ENCODE data around the gene SORCS2.

SORCS2 gene

GRCh38 chr4:7693237-7693608 is 500.9 kb downstream of the SORCS2 start (continued):
- TF ChIP-seq KLF16 (tag by site-specific recombination; IDR thresholded peaks at IDR 0.05): no peak
- TF ChIP-seq, protein P1, sequence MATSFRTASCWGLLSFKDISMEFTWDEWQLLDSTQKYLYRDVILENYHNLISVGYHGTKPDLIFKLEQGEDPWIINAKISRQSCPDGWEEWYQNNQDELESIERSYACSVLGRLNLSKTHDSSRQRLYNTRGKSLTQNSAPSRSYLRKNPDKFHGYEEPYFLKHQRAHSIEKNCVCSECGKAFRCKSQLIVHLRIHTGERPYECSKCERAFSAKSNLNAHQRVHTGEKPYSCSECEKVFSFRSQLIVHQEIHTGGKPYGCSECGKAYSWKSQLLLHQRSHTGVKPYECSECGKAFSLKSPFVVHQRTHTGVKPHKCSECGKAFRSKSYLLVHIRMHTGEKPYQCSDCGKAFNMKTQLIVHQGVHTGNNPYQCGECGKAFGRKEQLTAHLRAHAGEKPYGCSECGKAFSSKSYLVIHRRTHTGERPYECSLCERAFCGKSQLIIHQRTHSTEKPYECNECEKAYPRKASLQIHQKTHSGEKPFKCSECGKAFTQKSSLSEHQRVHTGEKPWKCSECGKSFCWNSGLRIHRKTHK (tag by site-specific recombination; IDR thresholded peaks at IDR 0.05): no peak

GRCh38 chr4:7693711-7694110 is 501.4 kb downstream of the SORCS2 start:
- Histone ChIP-seq H3K27ac (ENCODE audit: extremely low read depth, low read depth, low read length) (no peak overlapping the region), H3K9me3 (ENCODE audit: control insufficient read depth, insufficient read depth, low read depth, low read length) (no peaks in the 10 kb centered on the region), H3K36me3 (ENCODE audit: control insufficient read depth in 2 of 2, insufficient read depth in 1 of 2, low read length in 2 of 2) (no peaks in the 10 kb centered on the region), H3K4me3 (ENCODE audit: low read depth, low read length) (no peak overlapping the region), H3K4me1 (ENCODE audit: control insufficient read depth, insufficient read depth, low read length) (no peaks in the 10 kb centered on the region)
- ChIA-PET POLR2A (no interaction called here), CTCF (no interaction called here)
- TF ChIP-seq ZNF311 (tag by site-specific recombination; IDR thresholded peaks at IDR 0.05; ENCODE audit: borderline replicate concordance) (no peak), ZNF302 (tag by site-specific recombination; IDR thresholded peaks at IDR 0.05; ENCODE audit: low read depth) (no peak), BCL11A (tag by site-specific recombination; IDR thresholded peaks at IDR 0.05; ENCODE audit: low read depth) (no peak), ZNF843 (tag by site-specific recombination; IDR thresholded peaks at IDR 0.05) (no peak), ZNF404 (tag by site-specific recombination; IDR thresholded peaks at IDR 0.05) (no peak), ZSCAN16 (tag by site-specific recombination; IDR thresholded peaks at IDR 0.05) (no peak), ZNF530 (tag by site-specific recombination; IDR thresholded peaks at IDR 0.05; ENCODE audit: low read depth) (no peak), ZSCAN5A (tag by site-specific recombination; IDR thresholded peaks at IDR 0.05) (no peak), ZNF292 (tag by site-specific recombination; IDR thresholded peaks at IDR 0.05; ENCODE audit: borderline replicate concordance, low read depth) (no peak)
- TF ChIP-seq, protein P2, sequence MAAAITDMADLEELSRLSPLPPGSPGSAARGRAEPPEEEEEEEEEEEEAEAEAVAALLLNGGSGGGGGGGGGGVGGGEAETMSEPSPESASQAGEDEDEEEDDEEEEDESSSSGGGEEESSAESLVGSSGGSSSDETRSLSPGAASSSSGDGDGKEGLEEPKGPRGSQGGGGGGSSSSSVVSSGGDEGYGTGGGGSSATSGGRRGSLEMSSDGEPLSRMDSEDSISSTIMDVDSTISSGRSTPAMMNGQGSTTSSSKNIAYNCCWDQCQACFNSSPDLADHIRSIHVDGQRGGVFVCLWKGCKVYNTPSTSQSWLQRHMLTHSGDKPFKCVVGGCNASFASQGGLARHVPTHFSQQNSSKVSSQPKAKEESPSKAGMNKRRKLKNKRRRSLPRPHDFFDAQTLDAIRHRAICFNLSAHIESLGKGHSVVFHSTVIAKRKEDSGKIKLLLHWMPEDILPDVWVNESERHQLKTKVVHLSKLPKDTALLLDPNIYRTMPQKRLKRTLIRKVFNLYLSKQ (tag by site-specific recombination; IDR thresholded peaks at IDR 0.05; ENCODE audit: borderline replicate concordance): no peak
- TF ChIP-seq, protein P3, sequence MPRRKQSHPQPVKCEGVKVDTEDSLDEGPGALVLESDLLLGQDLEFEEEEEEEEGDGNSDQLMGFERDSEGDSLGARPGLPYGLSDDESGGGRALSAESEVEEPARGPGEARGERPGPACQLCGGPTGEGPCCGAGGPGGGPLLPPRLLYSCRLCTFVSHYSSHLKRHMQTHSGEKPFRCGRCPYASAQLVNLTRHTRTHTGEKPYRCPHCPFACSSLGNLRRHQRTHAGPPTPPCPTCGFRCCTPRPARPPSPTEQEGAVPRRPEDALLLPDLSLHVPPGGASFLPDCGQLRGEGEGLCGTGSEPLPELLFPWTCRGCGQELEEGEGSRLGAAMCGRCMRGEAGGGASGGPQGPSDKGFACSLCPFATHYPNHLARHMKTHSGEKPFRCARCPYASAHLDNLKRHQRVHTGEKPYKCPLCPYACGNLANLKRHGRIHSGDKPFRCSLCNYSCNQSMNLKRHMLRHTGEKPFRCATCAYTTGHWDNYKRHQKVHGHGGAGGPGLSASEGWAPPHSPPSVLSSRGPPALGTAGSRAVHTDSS (tag by site-specific recombination; IDR thresholded peaks at IDR 0.05): no peak

DNA sequence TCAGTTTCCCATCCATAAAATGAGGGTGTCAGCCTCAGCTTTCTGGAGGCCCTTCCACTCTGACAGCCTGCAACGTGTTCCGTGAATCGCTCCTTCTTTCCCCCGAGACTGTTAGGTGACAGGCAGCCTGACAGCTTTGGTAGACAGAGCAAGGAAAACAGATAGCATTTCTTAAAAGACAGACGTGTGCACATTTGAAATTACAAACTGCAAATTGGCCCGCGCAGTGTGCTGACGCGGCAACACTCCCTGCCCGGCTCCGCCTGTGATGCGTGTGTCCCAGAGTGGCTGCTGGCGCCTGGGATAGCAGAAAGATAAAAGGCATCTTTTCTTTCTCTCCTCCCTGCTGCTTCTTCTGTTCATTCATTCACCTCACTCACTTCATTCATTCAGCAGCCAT is 502.0 kb downstream of the SORCS2 start:
- H3K9me3 ChIP-seq (ENCODE audit: control insufficient read depth, insufficient read depth, low read depth, low read length): no peaks in the 10 kb centered on the region
- no peaks in the 10 kb centered on the region for H3K4me1 ChIP-seq (ENCODE audit: control insufficient read depth, insufficient read depth, low read length)
- POLR2A ChIA-PET: no interaction called here
- H3K36me3 ChIP-seq (ENCODE audit: control insufficient read depth in 2 of 2, insufficient read depth in 1 of 2, low read length in 2 of 2): no peaks in the 10 kb centered on the region
- CTCF ChIA-PET: no interaction called here
- no peak overlapping the region for H3K27ac ChIP-seq (ENCODE audit: extremely low read depth, low read depth, low read length)
- no peak overlapping the region for H3K4me3 ChIP-seq (ENCODE audit: low read depth, low read length)
- no peak for TF ChIP-seq REST (tag by site-specific recombination; IDR thresholded peaks at IDR 0.05)
- TF ChIP-seq ZNF37A (tag by site-specific recombination; IDR thresholded peaks at IDR 0.05): no peak
- no peak for TF ChIP-seq ZNF580 (tag by site-specific recombination; IDR thresholded peaks at IDR 0.05)
- no peak for TF ChIP-seq ZNF776 (tag by site-specific recombination; IDR thresholded peaks at IDR 0.05; ENCODE audit: borderline replicate concordance)
- TF ChIP-seq MEIS1 (CRISPR knock-in tag; IDR thresholded peaks at IDR 0.05; ENCODE audit: borderline replicate concordance): no peak
- no peak for TF ChIP-seq ZNF76 (tag by site-specific recombination; IDR thresholded peaks at IDR 0.05; ENCODE audit: borderline replicate concordance, low read depth)
- TF ChIP-seq ZNF623 (tag by site-specific recombination; IDR thresholded peaks at IDR 0.05): no peak
- TF ChIP-seq, protein P4, sequence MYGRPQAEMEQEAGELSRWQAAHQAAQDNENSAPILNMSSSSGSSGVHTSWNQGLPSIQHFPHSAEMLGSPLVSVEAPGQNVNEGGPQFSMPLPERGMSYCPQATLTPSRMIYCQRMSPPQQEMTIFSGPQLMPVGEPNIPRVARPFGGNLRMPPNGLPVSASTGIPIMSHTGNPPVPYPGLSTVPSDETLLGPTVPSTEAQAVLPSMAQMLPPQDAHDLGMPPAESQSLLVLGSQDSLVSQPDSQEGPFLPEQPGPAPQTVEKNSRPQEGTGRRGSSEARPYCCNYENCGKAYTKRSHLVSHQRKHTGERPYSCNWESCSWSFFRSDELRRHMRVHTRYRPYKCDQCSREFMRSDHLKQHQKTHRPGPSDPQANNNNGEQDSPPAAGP (tag by site-specific recombination; IDR thresholded peaks at IDR 0.05): no peak
- TF ChIP-seq ZBTB17 (tag by site-specific recombination; IDR thresholded peaks at IDR 0.05): no peak
- no peak for TF ChIP-seq ZBTB7A (tag by site-specific recombination; IDR thresholded peaks at IDR 0.05; ENCODE audit: low read depth)
- TF ChIP-seq KLF9 (tag by site-specific recombination; IDR thresholded peaks at IDR 0.05; ENCODE audit: low read depth): no peak

Data from HEK293 (cell line).